SK-N-SH (cell line): Measurements from ENCODE around the gene TFAP2A. TPM values are rescaled to one million over a fixed set of nuclear protein-coding genes. Genes with fewer than 3 reads are reported as not detected.

Source experiments
- CTCF ChIA-PET: fragments of 300-600, 350-600 bp; formaldehyde crosslinking; extraction: SDS; loops from one replicate; lab custom pipeline; 2021; lab: Yijun Ruan, JAX
- POLR2A ChIA-PET: fragments of 350-600 bp; sonication (Branson Sonifier 250); formaldehyde crosslinking; extraction: SDS; loops from one replicate; lab custom pipeline; 2020; ENCODE audit warnings: antibody characterized with exemption, inconsistent platforms; lab: Yijun Ruan, JAX
- DNase-seq: peaks from one replicate; pipeline ENCODE4 v3.0.0; 2012
- H2AFZ ChIP-seq: fragments of 200-600 bp; sonication (generic); 2 replicates; pipeline ENCODE4 v1.8.1; 2016; ENCODE audit warnings: antibody characterized with exemption, mild to moderate bottlenecking, low read depth
- H3F3A ChIP-seq: fragments of 200-600 bp; sonication (generic); replicated peaks from 2 replicates; pipeline ENCODE3; 2016; ENCODE audit warnings: antibody characterized with exemption, mild to moderate bottlenecking; ENCODE audit not compliant: insufficient read depth
- H3K27ac ChIP-seq, 2 experiments: fragments of 200-500 bp in 1 of 2; fragments of 200-600 bp in 1 of 2; sonication (Bioruptor generic) in 1 of 2; sonication (generic), shearing (Covaris generic) in 1 of 2; 2 replicates each; pipeline versions ENCODE4 v1.5.1 to v1.6.1; 2014 to 2016; ENCODE audit warnings: low read depth in 2 of 2, inconsistent platforms in 1 of 2, low read length in 1 of 2, mild to moderate bottlenecking in 1 of 2, mixed read lengths in 1 of 2
- H3K27me3 ChIP-seq: fragments of 200-600 bp; sonication (generic), shearing (Covaris generic); 2 replicates; pipeline ENCODE4 v1.6.1; 2016; ENCODE audit warnings: mixed run types; ENCODE audit not compliant: insufficient read depth
- H3K36me3 ChIP-seq, 2 experiments: fragments of 200-500 bp in 1 of 2; fragments of 200-600 bp in 1 of 2; sonication (Bioruptor generic) in 1 of 2; sonication (generic) in 1 of 2; replicated peaks in 1 of 2; 2 replicates each; pipeline versions ENCODE3 to v1.5.1; 2014 to 2016; ENCODE audit warnings: low read length in 1 of 2, mild to moderate bottlenecking in 1 of 2; ENCODE audit not compliant: insufficient read depth in 2 of 2, control insufficient read depth in 1 of 2
- H3K4me1 ChIP-seq, 2 experiments: fragments of 200-500 bp in 1 of 2; fragments of 200-600 bp in 1 of 2; sonication (Bioruptor generic) in 1 of 2; sonication (generic), shearing (Covaris generic) in 1 of 2; 2 replicates each; pipeline versions ENCODE4 v1.5.1 to v1.6.1; 2014 to 2016; ENCODE audit warnings: low read depth in 1 of 2, low read length in 1 of 2, mixed run types in 1 of 2; ENCODE audit not compliant: insufficient read depth in 2 of 2, control insufficient read depth in 1 of 2
- H3K4me2 ChIP-seq: fragments of 200-600 bp; sonication (generic), shearing (Covaris generic); 2 replicates; pipeline ENCODE4 v1.6.1; 2017; ENCODE audit warnings: mixed run types
- H3K4me3 ChIP-seq, 2 experiments: fragments of 200-500 bp in 1 of 2; fragments of 200-600 bp in 1 of 2; sonication (Bioruptor generic) in 1 of 2; sonication (generic), shearing (Covaris generic) in 1 of 2; 2 replicates each; pipeline versions ENCODE4 v1.5.1 to v1.8.1; 2014 to 2016; ENCODE audit warnings: low read depth in 2 of 2, inconsistent platforms in 1 of 2, low read length in 1 of 2, mild to moderate bottlenecking in 1 of 2, mixed read lengths in 1 of 2, moderate library complexity in 1 of 2
- H3K79me2 ChIP-seq: fragments of 200-600 bp; sonication (generic); 2 replicates; pipeline ENCODE4 v1.8.1; 2017; ENCODE audit warnings: mild to moderate bottlenecking; ENCODE audit not compliant: insufficient read depth
- H3K9ac ChIP-seq: fragments of 200-600 bp; sonication (generic); 2 replicates; pipeline ENCODE4 v1.6.1; 2017; ENCODE audit warnings: mixed run types
- H3K9me2 ChIP-seq: fragments of 200-600 bp; sonication (generic); 2 replicates; pipeline ENCODE4 v1.6.1; 2017; ENCODE audit warnings: mixed run types
- H3K9me3 ChIP-seq: fragments of 200-600 bp; sonication (generic); 2 replicates; pipeline ENCODE4 v1.6.1; 2017; ENCODE audit warnings: mixed run types, mild to moderate bottlenecking, moderate library complexity
- H4K20me1 ChIP-seq: fragments of 200-600 bp; sonication (generic); 2 replicates; pipeline ENCODE4 v1.6.1; 2017; ENCODE audit warnings: mild to moderate bottlenecking, mixed run types; ENCODE audit not compliant: insufficient read depth
- CTCF ChIP-seq: fragments of 200-600 bp; sonication (generic); IDR thresholded peaks from 2 replicates; pipeline ENCODE4 v1.6.1; 2017; ENCODE audit warnings: antibody characterized with exemption, mild to moderate bottlenecking, moderate library complexity
- ELF1 ChIP-seq: IDR thresholded peaks from 2 replicates; pipeline ENCODE4 v1.4.0; 2012
- JUND ChIP-seq: IDR thresholded peaks from 2 replicates; pipeline ENCODE4 v1.4.0; 2012
- MAX ChIP-seq: IDR thresholded peaks from 2 replicates; pipeline ENCODE4 v1.4.0; 2012; ENCODE audit warnings: low read depth
- MXI1 ChIP-seq: IDR thresholded peaks from 2 replicates; pipeline ENCODE4 v1.6.1; 2012; ENCODE audit warnings: mild to moderate bottlenecking, low read depth, low read length, improper control_type of control experiment
- NFIC ChIP-seq: IDR thresholded peaks from 2 replicates; pipeline ENCODE4 v1.4.0; 2012; ENCODE audit warnings: borderline replicate concordance
- SMC3 ChIP-seq: IDR thresholded peaks from 2 replicates; pipeline ENCODE4 v1.6.1; 2012; ENCODE audit warnings: low read depth, low read length, improper control_type of control experiment
- TCF12 ChIP-seq: IDR thresholded peaks from 2 replicates; pipeline ENCODE4 v1.4.0; 2012
- TEAD4 ChIP-seq: IDR thresholded peaks from 2 replicates; pipeline ENCODE4 v1.4.0; 2012; ENCODE audit warnings: mild to moderate bottlenecking, borderline replicate concordance; ENCODE audit not compliant: insufficient read depth
- USF1 ChIP-seq: IDR thresholded peaks from 2 replicates; pipeline ENCODE4 v1.4.0; 2012; ENCODE audit warnings: low read depth, borderline replicate concordance
- ZBTB33 ChIP-seq: IDR thresholded peaks from 2 replicates; pipeline ENCODE4 v1.4.0; 2012; ENCODE audit warnings: low read depth, borderline replicate concordance
- WGBS: methylation state at CpG from one replicate; pipeline ENCODE4 v1.1.6; 2017; ENCODE audit warnings: low lambda C conversion rate; 5-methylcytosine and 5-hydroxymethylcytosine counted together
- polyA plus RNA-seq, 3 experiments: library from polyadenylated mRNA; depleted of rRNA; stranded (reverse); fragments of >200 nt; gene quantifications; 2 replicates each; pipeline ENCODE4 v1.2.3, GENCODE V29; 2012

TFAP2A gene
- polyA plus RNA-seq, 1 of the 3 experiments (the other 2 are of a cell fraction): 0.07 TPM

GRCh38 chr6:10403385-10404106, 11.3 kb downstream of the TFAP2A start:
- Histone ChIP-seq H3K4me2 (peak overlapping the region; percentile 91), H3K4me3 (peak overlapping the region; percentile 64 to 81), H3K4me1 (peaks cover 5 to 8% of the 10 kb centered on the region in 2 experiments; a peak in 2 of 4 replicates), H3K9me2 (no peaks in the 10 kb centered on the region), H2AFZ (peak overlapping the region; percentile 97), H3K9me3 (no peaks in the 10 kb centered on the region), H4K20me1 (no peaks in the 10 kb centered on the region), H3K27ac (no peak overlapping the region), H3F3A (peaks cover 11% of the 10 kb centered on the region)
- DNase-seq: no peak
- ChIA-PET CTCF (no interaction called here), POLR2A (no interaction called here)
- WGBS: 4% methylated on average over 16 of the region's 16 CpGs
- TF ChIP-seq ZBTB33 (no peak), MAX (no peak; the same call in 1 of the 2 replicates), MXI1 (0 out of 2 replicates have a peak, but pooled peaks have one; percentile 26), USF1 (no peak), ELF1 (no peak), CTCF (peak; percentile 42; the same call in 1 of the 2 replicates), TCF12 (no peak), JUND (no peak), TEAD4 (no peak), NFIC (no peak)
- TF ChIP-seq, all 33 proteins: peak for 2
- no peak overlapping the region for H3K9ac ChIP-seq
- H3K27me3 ChIP-seq: peaks cover 44% of the 10 kb centered on the region
- H3K79me2 ChIP-seq: no peaks in the 10 kb centered on the region
- H3K36me3 ChIP-seq: no peaks in the 10 kb centered on the region

GRCh38 chr6:10402648-10403311, 12.1 kb downstream of the TFAP2A start:
- no peak overlapping the region; the same call in 1 of the 2 replicates for H2AFZ ChIP-seq
- TF ChIP-seq MXI1 (no peak), CTCF (no peak), SMC3 (no peak)
- DNase-seq: no peak
- H3K9me3 ChIP-seq: no peaks in the 10 kb centered on the region
- H4K20me1 ChIP-seq: no peaks in the 10 kb centered on the region
- no peaks in the 10 kb centered on the region for H3K79me2 ChIP-seq
- WGBS: 50% methylated on average over 7 of the region's 7 CpGs
- POLR2A ChIA-PET: no interaction called here
- H3K9ac ChIP-seq: no peak overlapping the region
- CTCF ChIA-PET: no interaction called here
- H3K36me3 ChIP-seq: no peaks in the 10 kb centered on the region
- peaks cover 44% of the 10 kb centered on the region for H3K27me3 ChIP-seq
- H3K27ac ChIP-seq: no peak overlapping the region
- H3K4me2 ChIP-seq: peak overlapping the region; percentile 91; the same call in 1 of the 2 replicates
- no peak overlapping the region for H3K4me3 ChIP-seq
- no peaks in the 10 kb centered on the region for H3K9me2 ChIP-seq
- H3F3A ChIP-seq: peaks cover 11% of the 10 kb centered on the region
- H3K4me1 ChIP-seq: peaks cover 5 to 8% of the 10 kb centered on the region in 2 experiments; a peak in 2 of 4 replicates
